HG03108 (cell line): ENCODE results near the gene MAS1.
"Not testable (repeated sequence)": the region's sequence is repeated elsewhere in the genome, so short reads cannot be mapped to it uniquely, and the experiment has no call there.

Experiments used
- ATAC-seq: cut with Tn5 transposase; IDR thresholded peaks from one replicate; pipeline ENCODE4 v1.9.1; 2021; ENCODE audit warnings: moderate library complexity; ENCODE audit not compliant: unreplicated experiment

MAS1 gene

GRCh38 chr6:159915397-159915796, 24.6 kb downstream of the MAS1 start:
- ATAC-seq, result no peak

- no peak for ATAC-seq
Measured at GRCh38 chr6:159916237-159916636, 25.4 kb downstream of the MAS1 start.

- ATAC-seq, result no peak
Measured at GRCh38 chr6:159916752-159917151, 26.0 kb downstream of the MAS1 start.

DNA sequence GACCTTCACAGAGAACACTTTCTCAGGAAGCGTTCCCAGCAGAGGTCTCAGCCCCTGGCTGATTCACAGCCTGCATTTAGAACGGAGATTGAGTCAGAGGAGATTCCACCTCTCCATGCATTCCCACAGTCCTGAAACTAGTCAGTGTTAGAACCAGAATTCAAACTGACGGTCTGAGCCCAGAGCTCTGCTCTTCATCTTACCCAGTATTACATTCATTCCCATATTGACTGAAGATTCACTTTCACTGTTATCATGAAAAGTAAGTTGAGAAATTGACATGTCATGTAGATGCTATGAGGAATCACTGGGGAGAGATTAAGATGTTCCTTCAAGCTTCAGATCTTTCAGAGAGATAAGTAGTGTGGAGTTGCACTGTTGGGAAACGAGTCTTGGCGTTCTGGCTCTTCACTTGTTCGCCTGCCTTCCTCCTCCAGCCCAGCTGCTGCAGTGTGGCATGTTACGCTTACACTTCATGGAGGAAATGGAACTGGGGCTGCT, 28.3 kb downstream of the MAS1 start:
- ATAC-seq, result no peak

DNA sequence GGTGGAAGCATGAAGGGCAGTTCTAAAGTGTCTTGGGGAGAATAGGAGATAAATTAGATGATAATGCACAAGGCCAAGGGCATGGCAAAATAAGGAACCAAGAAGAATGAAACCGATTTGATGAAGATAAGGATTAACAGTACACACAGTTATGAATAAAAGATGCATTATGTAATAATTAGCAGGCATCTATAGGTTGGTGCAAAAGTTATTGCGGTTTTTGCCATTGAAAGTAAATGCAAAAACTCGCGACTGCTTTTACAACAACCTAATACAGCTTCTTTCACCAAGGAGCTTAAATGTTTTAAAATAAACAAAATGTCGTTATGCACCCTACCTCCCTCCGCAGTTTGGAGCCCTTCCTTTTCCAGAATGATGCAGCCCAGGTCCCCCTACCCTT, 29.0 kb downstream of the MAS1 start:
- no peak for ATAC-seq

DNA sequence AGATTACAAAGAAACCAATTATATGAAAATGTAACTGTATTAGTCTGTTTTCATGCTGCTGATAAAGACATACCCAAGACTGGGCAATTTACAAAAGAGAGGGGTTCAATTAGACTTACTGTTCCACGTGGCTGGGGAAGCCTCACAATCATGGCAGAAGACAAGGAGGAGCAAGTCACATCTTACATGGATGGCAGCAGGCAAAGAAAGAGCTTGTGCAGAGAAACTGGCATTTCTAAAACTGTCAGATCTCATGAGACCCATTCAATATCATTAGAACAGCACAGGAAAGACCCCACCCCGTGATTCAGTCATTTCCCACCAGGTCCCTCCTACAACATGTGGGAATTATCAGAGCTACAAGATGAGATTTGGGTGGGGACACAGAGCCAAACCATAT, 33.4 kb downstream of the MAS1 start:
- ATAC-seq, result not testable (repeated sequence)

DNA sequence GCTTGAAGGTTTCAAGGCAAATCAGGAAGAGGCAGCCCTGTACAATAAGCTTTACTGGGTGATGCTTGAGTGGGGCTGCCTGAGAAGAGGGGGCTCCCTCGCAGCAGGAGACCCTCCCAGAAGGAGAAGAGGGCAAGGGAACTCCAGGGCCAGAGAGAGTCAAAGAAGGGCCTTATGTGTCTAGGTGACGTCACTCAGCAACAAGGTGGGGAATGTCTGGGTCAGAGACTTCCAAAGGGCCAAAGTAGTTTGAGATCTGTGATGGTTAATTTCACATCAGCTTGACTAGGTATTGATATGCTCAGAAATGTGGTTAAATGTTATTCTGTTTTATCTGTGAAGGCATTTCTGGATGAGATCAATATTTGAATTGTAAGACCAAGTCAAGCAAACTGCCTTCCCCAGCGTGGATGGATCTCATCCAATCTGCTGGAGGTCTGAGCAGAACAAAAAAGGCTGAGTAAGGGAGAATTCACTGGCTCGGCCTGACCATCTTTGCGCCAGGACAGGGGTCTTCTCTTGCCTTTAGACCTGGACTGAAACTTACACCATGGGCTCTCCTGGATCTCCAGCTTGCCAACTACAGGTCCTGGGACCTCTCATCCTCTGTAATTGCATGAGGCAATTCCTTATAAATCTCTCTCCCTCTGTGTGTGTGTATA, 35.9 kb downstream of the MAS1 start:
- ATAC-seq, result no peak

GRCh38 chr6:159929819-159930218, 39.0 kb downstream of the MAS1 start:
- no peak for ATAC-seq

GRCh38 chr6:159931112-159931511, 40.3 kb downstream of the MAS1 start:
- ATAC-seq, result peak; percentile 90

- ATAC-seq, result no peak
Measured at GRCh38 chr6:159931846-159932245, 41.1 kb downstream of the MAS1 start.

DNA sequence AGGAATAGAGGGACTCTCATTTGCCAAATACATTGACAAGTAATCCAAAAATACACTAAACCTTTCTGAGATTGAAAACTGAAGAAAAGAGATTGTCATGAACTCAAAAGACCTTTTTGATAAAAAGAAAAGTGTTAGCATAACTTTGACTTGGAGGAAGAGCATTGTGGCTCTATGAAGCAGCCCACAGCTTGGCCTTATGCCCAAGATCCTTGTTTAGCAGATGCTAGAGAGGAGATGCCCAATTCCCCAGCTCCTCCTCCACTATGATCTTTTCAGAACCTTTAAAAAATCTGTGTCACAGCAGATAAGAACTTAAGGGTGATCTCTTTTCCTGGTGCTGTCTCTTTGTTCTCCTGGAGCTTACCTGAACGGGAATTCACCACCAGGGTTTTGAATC, 42.3 kb downstream of the MAS1 start:
- ATAC-seq, result no peak

DNA sequence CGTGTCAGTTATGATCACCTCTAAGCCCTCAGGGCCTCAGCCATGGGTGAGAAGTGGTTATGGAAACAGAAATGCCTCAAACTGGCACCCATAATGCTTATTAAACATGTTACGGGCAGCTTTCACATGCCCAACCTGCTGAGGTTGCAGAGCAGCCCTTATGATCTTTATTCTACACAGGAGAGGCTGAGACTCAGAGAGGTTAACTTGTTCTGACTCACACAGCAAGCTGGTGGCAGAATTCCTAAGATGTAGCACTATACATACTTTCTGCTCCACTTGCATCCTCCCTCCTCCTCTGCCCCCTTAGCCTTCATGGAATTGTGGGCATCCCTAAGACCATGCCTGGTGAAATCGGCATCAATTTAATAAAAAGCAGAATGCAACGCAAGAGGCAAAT, 43.4 kb downstream of the MAS1 start:
- ATAC-seq, result no peak

DNA sequence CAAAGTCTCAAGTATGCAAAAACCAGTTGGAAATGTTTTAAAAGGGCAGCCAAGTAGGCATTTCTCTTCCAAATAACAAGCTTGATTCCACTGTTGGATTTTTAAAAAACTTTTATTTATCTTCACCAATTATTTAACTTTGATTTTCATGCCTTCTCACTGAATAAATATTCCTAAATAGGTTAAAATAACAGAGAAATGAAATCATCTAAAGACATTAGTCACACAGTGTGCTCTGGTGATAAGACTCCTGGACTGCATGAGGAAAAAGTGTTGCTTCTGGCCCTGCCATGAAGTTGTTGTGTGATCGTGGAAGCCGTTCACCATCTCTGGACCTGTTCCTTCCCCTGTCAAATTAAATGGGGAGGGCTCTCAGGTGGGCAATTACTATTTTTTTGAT, 44.3 kb downstream of the MAS1 start:
- ATAC-seq, result no peak

DNA sequence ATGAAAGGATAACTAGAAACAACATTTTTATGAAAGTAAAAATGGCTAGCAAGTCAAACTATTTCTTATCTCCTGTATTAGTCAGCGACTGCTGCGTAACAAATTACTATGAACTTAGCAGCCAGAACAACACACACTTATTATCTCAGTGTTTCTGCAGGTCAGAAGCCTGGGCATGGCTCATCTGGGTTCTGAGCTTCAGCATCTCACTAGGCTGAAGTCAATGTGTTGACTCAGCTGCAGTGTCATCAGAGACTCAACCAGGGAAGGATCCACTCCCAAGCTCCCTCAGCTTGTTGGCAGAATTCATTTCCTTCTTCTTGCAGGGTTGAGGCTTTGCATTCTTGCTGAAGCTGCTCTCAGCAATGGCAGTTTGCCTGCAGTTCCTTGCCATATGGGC, 44.8 kb downstream of the MAS1 start:
- ATAC-seq, result no peak

GRCh38 chr6:159939591-159940016, 48.8 kb downstream of the MAS1 start:
- no peak for ATAC-seq
